ACC112 (cell line): ENCODE measurements around the gene APOBEC3G.
A peak's percentile ranks its signal among the peaks of the same experiment; 100 is the strongest.
"Not testable (repeated sequence)": the region's sequence is repeated elsewhere in the genome, so short reads cannot be mapped to it uniquely, and the experiment has no call there.

Source experiments
- H2AFZ ChIP-seq: fragments of 200-600 bp; sonication (generic); one replicate; pipeline ENCODE4 v1.6.0; 2017; ENCODE audit warnings: antibody characterized with exemption, low read length; ENCODE audit not compliant: unreplicated experiment
- H3K27ac ChIP-seq: fragments of 200-600 bp; sonication (generic); 2 replicates; pipeline ENCODE4 v1.5.1; 2014; ENCODE audit warnings: low read depth, mild to moderate bottlenecking, antibody characterized with exemption, low read length, moderate library complexity
- H3K27me3 ChIP-seq: fragments of 200-600 bp; sonication (generic); 2 replicates; pipeline ENCODE4 v1.6.1; 2014; ENCODE audit warnings: mild to moderate bottlenecking, antibody characterized with exemption, low read length, moderate library complexity, mixed read lengths; ENCODE audit not compliant: insufficient read depth
- H3K36me3 ChIP-seq: fragments of 200-600 bp; sonication (generic); 2 replicates; pipeline ENCODE4 v1.6.1; 2016; ENCODE audit warnings: mild to moderate bottlenecking, antibody characterized with exemption, low read length, moderate library complexity, mixed read lengths; ENCODE audit not compliant: insufficient read depth
- H3K4me1 ChIP-seq: fragments of 200-600 bp; sonication (generic); one replicate; pipeline ENCODE4 v1.6.1; 2016; ENCODE audit warnings: low read length, mixed read lengths; ENCODE audit not compliant: insufficient read depth, unreplicated experiment, control insufficient read depth
- H3K4me3 ChIP-seq: fragments of 200-600 bp; sonication (generic); 2 replicates; pipeline ENCODE4 v1.5.1; 2014; ENCODE audit warnings: mild to moderate bottlenecking, low read depth, low read length
- H3K79me2 ChIP-seq: fragments of 200-600 bp; sonication (generic); one replicate; pipeline ENCODE4 v1.6.0; 2016; ENCODE audit warnings: low read length; ENCODE audit not compliant: control insufficient read depth, unreplicated experiment, insufficient read depth

APOBEC3G gene

GRCh38 chr22:39077026-39077840 is at the start of gene APOBEC3G:
Gene APOBEC3G, plus strand, starts transcription at chr22:39077275. Its CDS starts 87 bp downstream, at chr22:39077362.
- not testable (repeated sequence) for H3K79me2 ChIP-seq, H3K4me1 ChIP-seq, H3K36me3 ChIP-seq, H3K27ac ChIP-seq, H3K27me3 ChIP-seq
- Histone ChIP-seq H2AFZ (peak within 1 kb of the TSS; percentile 50), H3K4me3 (peak within 1 kb of the TSS; percentile 86)

GRCh38 chr22:39027717-39028116 is 49.4 kb upstream of the APOBEC3G start:
- Histone ChIP-seq H3K27me3 (no peaks in the 10 kb centered on the region), H3K36me3 (no peaks in the 10 kb centered on the region)

GRCh38 chr22:39028281-39028680 is 48.8 kb upstream of the APOBEC3G start:
- H3K79me2 ChIP-seq: no peaks in the 10 kb centered on the region
- no peak overlapping the region for H2AFZ ChIP-seq
- no peak overlapping the region for H3K4me3 ChIP-seq
- H3K36me3 ChIP-seq: no peaks in the 10 kb centered on the region
- no peaks in the 10 kb centered on the region for H3K27me3 ChIP-seq
- H3K27ac ChIP-seq: no peak overlapping the region
- H3K4me1 ChIP-seq: no peaks in the 10 kb centered on the region

More at GRCh38 chr22:39027717-39028116, 49.4 kb upstream of the APOBEC3G start:
- H3K79me2 ChIP-seq: no peaks in the 10 kb centered on the region
- H3K4me3 ChIP-seq: no peak overlapping the region
- no peak overlapping the region for H3K27ac ChIP-seq
- H3K4me1 ChIP-seq: no peaks in the 10 kb centered on the region
- no peak overlapping the region for H2AFZ ChIP-seq

GRCh38 chr22:39029227-39029626 is 47.8 kb upstream of the APOBEC3G start:
- Histone ChIP-seq H3K27me3 (no peaks in the 10 kb centered on the region), H3K4me1 (no peaks in the 10 kb centered on the region), H3K36me3 (no peaks in the 10 kb centered on the region), H3K27ac (no peak overlapping the region), H2AFZ (no peak overlapping the region), H3K79me2 (no peaks in the 10 kb centered on the region), H3K4me3 (no peak overlapping the region)

GRCh38 chr22:39030705-39031104 is 46.4 kb upstream of the APOBEC3G start:
- Histone ChIP-seq H2AFZ (no peak overlapping the region), H3K4me3 (no peak overlapping the region), H3K4me1 (no peaks in the 10 kb centered on the region), H3K79me2 (no peaks in the 10 kb centered on the region), H3K27ac (no peak overlapping the region), H3K36me3 (no peaks in the 10 kb centered on the region), H3K27me3 (no peaks in the 10 kb centered on the region)

GRCh38 chr22:39031434-39032295 is 45.4 kb upstream of the APOBEC3G start:
- not testable (repeated sequence) for H3K27ac ChIP-seq, H3K27me3 ChIP-seq, H3K36me3 ChIP-seq, H2AFZ ChIP-seq, H3K79me2 ChIP-seq, H3K4me3 ChIP-seq, H3K4me1 ChIP-seq

- H3K27me3 ChIP-seq, H3K79me2 ChIP-seq, H3K27ac ChIP-seq, H3K4me3 ChIP-seq, H3K36me3 ChIP-seq, H3K4me1 ChIP-seq, H2AFZ ChIP-seq: not testable (repeated sequence)
Measured at GRCh38 chr22:39037071-39037470, 40.0 kb upstream of the APOBEC3G start.

- H3K27me3 ChIP-seq: no peaks in the 10 kb centered on the region
- no peak overlapping the region for H3K4me3 ChIP-seq
- no peaks in the 10 kb centered on the region for H3K36me3 ChIP-seq
- no peak overlapping the region for H2AFZ ChIP-seq
- H3K79me2 ChIP-seq: peaks cover 10% of the 10 kb centered on the region
- H3K4me1 ChIP-seq: no peaks in the 10 kb centered on the region
- H3K27ac ChIP-seq: no peak overlapping the region
Measured at GRCh38 chr22:39039306-39040126, 37.6 kb upstream of the APOBEC3G start.

GRCh38 chr22:39040155-39040537 is 36.9 kb upstream of the APOBEC3G start:
- H2AFZ ChIP-seq, H3K36me3 ChIP-seq, H3K4me1 ChIP-seq, H3K27me3 ChIP-seq, H3K27ac ChIP-seq, H3K4me3 ChIP-seq: not testable (repeated sequence)
- H3K79me2 ChIP-seq: peaks cover 10% of the 10 kb centered on the region

- Histone ChIP-seq H3K4me3 (peak within 1 kb of the TSS; percentile 89), H3K79me2 (peaks cover 10% of the 10 kb centered on the region), H3K27ac (peak within 1 kb of the TSS; percentile 52), H2AFZ (peak within 1 kb of the TSS; percentile 68)
- H3K4me1 ChIP-seq, H3K27me3 ChIP-seq, H3K36me3 ChIP-seq: not testable (repeated sequence)
Measured at GRCh38 chr22:39040538-39041296, 36.4 kb upstream of the APOBEC3G start, which contains the start of gene APOBEC3F. Gene APOBEC3F, plus strand, starts transcription at chr22:39040864. Its CDS starts 97 bp downstream, at chr22:39040961.
